ENCODE data around the gene F5.

F5 gene

DNA sequence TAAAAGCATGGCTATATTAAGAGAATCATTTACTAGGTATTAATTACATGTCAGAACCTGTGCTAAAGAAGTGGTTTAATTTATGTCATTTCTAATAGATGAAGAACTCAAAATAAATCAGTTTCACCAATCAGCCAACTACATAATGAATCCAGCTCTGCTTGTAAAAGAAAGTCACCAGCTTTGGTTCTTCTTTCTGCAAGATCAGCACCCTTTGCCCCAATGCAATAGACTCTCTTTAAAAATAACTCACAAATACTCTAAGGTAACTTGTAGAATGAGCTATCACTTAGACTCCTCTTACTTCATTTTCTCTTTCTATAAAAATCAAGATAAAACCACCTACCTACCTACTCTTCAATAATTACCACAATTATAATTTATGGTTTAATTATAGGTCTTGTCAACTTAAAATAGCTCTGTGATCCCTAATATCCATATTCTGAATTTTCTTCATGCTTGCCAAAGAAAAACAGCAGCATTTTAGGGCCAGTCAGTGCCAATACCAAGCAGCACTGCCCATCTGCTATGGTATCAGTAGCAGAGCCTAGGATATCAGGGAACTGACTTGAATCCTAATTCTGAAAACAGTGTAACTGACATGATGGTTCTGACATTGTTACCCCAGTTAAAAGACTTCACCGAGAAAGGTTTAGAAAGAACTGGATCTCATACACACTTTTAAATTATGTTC lies 111.8 kb downstream of the F5 start:
- ChIA-PET CTCF (interaction anchor here (0.8 to 1.3 kb wide), 2 partner anchors 9 to 12 kb away, joined by 3 read pairs; partner anchors contain the start of gene SLC19A2), POLR2A (no interaction called here)
- TF ChIP-seq, protein P1, sequence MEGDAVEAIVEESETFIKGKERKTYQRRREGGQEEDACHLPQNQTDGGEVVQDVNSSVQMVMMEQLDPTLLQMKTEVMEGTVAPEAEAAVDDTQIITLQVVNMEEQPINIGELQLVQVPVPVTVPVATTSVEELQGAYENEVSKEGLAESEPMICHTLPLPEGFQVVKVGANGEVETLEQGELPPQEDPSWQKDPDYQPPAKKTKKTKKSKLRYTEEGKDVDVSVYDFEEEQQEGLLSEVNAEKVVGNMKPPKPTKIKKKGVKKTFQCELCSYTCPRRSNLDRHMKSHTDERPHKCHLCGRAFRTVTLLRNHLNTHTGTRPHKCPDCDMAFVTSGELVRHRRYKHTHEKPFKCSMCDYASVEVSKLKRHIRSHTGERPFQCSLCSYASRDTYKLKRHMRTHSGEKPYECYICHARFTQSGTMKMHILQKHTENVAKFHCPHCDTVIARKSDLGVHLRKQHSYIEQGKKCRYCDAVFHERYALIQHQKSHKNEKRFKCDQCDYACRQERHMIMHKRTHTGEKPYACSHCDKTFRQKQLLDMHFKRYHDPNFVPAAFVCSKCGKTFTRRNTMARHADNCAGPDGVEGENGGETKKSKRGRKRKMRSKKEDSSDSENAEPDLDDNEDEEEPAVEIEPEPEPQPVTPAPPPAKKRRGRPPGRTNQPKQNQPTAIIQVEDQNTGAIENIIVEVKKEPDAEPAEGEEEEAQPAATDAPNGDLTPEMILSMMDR (IDR thresholded peaks at IDR 0.05; ENCODE audit: insufficient read depth, low read length, missing control alignments): no peak
- no peak for DNase-seq (ENCODE audit: low read depth, low spot score)
- H3K4me3 ChIP-seq (ENCODE audit: low read depth, low read length): no peak overlapping the region

DNA sequence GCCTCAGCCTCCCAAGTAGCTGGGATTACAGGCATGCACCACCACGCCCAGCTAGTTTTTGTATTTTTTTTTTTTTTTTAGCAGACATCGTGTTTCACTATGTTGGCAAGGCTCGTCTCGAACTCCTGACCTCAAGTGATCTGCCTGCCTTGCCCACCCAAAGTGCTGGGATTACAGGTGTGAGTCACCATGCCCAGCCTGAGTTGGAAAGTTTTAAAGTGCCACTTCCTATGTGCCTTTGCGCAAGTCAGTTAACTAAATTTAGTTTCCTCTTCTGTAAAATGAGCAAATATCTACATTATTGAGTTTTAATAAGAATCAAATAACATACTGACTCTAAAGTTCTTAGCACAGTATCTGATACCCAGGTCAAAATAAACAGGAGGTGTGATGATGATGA lies 112.9 kb downstream of the F5 start:
- ChIA-PET CTCF (interaction anchor here (1.3 kb wide), 1 partner anchor 10 kb away, joined by 3 read pairs; no protein-coding TSS in a partner anchor), POLR2A (no interaction called here)
- TF ChIP-seq, protein P1 (IDR thresholded peaks at IDR 0.05; ENCODE audit: insufficient read depth, low read length, missing control alignments): no peak
- no peak for DNase-seq (ENCODE audit: low read depth, low spot score)
- H3K4me3 ChIP-seq (ENCODE audit: low read depth, low read length): no peak overlapping the region

DNA sequence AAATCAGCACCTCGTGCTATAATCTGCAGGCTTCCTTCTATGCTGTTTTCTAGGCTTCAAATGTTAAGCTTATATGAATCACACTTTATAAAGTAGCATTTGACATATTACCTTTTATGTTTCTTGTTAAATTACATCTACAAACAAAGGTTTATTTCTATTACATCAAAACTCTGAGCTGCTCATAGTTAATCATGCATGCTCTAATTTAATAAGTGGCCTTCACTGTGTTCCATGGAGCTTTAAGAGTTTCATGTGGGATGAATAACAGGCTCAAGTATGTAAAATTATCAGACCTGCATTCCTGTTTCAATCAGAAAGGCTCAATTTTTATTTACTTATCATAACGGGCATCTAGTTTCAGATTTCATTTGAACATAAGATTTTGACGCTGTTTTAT lies 113.5 kb downstream of the F5 start:
- DNase-seq (ENCODE audit: low read depth, low spot score): no peak
- ChIA-PET POLR2A (no interaction called here), CTCF (interaction anchor here (1.1 to 1.2 kb wide), 3 partner anchors 8 to 77 kb away, joined by 3 to 4 read pairs (median 3); partner anchors contain the start of gene SLC19A2)
- H3K4me3 ChIP-seq (ENCODE audit: low read depth, low read length): no peak overlapping the region
- TF ChIP-seq, protein P1 (IDR thresholded peaks at IDR 0.05; ENCODE audit: insufficient read depth, low read length, missing control alignments): no peak

DNA sequence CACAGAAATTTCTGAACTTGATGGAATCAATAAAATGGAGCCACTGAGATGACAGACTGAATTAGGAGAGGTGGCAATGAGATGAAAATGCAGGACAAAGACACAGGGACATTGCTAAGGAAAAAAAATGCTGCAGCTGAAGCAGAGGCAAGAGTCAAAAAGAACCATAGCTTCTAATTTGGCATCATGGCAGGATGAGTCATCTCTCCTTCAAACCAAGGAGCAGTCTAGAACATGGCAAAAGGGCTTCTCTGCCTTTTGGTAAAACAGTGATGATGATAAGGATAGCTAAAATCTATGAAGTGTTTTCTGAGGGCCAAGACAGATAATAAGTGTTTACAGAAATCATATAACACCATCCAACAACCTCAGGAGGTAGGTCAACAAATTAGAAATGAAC lies 117.3 kb downstream of the F5 start:
- TF ChIP-seq, protein P1 (IDR thresholded peaks at IDR 0.05; ENCODE audit: insufficient read depth, low read length, missing control alignments): no peak
- no peak for DNase-seq (ENCODE audit: low read depth, low spot score)
- no peak overlapping the region for H3K4me3 ChIP-seq (ENCODE audit: low read depth, low read length)
- POLR2A ChIA-PET: no interaction called here
- CTCF ChIA-PET: interaction anchor here (1.0 to 1.7 kb wide), 2 partner anchors 11 to 77 kb away, joined by 5 to 7 read pairs; no protein-coding TSS in a partner anchor

DNA sequence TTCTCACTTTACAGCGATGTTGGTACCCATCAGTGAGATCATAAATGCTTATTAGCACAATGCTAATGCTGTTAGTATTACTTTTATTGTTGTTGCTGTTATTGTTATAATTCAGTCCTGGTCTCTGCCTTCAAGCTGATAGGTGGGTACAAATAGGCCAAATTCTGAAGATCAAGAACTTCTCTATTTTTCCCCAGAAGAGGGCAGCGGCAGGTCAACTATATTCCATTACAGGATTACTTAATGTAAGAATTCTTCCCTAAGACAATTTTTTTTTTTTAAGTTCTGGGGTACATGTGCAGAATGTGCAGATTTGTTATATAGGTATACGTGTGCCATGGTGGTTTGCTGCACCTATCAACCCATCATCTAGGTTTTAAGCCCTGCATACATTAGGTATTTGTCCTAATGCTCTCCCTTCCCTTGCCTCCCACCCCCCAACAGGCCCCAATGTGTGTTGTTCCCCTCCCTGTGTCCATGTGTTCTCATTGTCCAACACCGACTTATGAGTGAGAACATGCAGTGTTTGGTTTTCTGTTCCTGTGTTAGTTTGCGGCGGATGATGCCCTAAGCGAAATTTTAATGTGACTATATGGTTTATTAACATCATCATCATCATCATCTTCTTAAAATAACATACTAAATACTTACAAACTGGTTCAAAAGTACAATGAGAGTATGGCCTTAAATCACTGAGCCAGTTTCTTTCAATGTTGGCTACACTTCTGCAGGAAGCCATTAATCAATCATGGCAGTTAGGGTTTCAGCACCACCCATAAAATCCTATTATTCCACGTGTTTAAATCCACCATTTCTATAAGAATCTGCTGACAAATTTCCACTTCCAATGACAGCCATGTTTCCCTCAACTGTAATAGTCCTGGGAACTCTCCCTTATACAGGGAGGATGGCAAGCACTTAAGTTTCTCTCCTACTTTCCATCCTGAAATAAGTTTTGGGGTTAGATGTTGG lies 119.7 kb downstream of the F5 start:
- no peak overlapping the region for H3K4me3 ChIP-seq (ENCODE audit: low read depth, low read length)
- TF ChIP-seq, protein P1 (IDR thresholded peaks at IDR 0.05; ENCODE audit: insufficient read depth, low read length, missing control alignments): peak; percentile 40
- DNase-seq (ENCODE audit: low read depth, low spot score): no peak
- ChIA-PET CTCF (interaction anchor here (0.5 to 4.4 kb wide), 3 partner anchors 11 to 81 kb away, joined by 3 to 43 read pairs (median 3); no protein-coding TSS in a partner anchor), POLR2A (no interaction called here)

DNA sequence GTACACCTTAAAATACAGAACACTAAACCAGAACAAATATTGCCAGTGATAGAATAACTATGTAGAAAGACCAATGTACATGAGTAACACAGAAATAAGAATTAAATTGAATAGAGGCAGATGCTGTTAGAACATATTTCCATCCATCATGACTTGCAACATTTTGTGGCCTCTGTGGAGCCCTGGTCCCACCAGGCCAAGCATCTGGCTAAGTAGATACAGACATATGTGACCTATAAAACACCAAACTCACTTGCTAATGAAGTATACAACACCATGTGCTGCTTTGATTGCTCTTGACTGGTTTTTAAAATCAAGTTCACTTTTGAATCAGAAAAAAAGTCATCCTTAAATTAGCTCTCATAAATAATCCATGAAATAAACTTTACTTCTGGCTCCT lies 121.0 kb downstream of the F5 start:
- TF ChIP-seq, protein P1 (IDR thresholded peaks at IDR 0.05; ENCODE audit: insufficient read depth, low read length, missing control alignments): no peak
- ChIA-PET POLR2A (no interaction called here), CTCF (interaction anchor here (4.4 kb wide), 1 partner anchor 82 kb away, joined by 43 read pairs; no protein-coding TSS in a partner anchor)
- H3K4me3 ChIP-seq (ENCODE audit: low read depth, low read length): no peak overlapping the region
- no peak for DNase-seq (ENCODE audit: low read depth, low spot score)
